ENCODE measurements around the gene CDRT15L2.
"Not testable (repeated sequence)": the region's sequence is repeated elsewhere in the genome, so short reads cannot be mapped to it uniquely, and the experiment has no call there.

- not testable (repeated sequence) for TF ChIP-seq CTCF, POLR2A (IDR thresholded peaks at IDR 0.05)
Measured at GRCh38 chr17:20568604-20569003, 10.9 kb upstream of the CDRT15L2 start.
